PC-3 (cell line): ENCODE measurements around the gene MBD3L2B. TPM values are rescaled to one million over a fixed set of nuclear protein-coding genes. Genes with fewer than 3 reads are reported as not detected.
"Not testable (repeated sequence)": the region's sequence is repeated elsewhere in the genome, so short reads cannot be mapped to it uniquely, and the experiment has no call there.

Experiments
- ATAC-seq: fragments of 200-7000 bp; cut with Tn5 transposase; 2 replicates; pipeline ENCODE4 v1.9.1; 2020; ENCODE audit warnings: mild to moderate bottlenecking, moderate library complexity
- Bru-seq: library from RNA; stranded (reverse); fragments of 400-500 nt; gene quantifications from one replicate; lab custom pipeline; 2021; lab: Mats Ljungman, UMichigan
- BruChase-seq, 2 experiments: library from RNA; stranded (reverse); fragments of 400-500 nt; gene quantifications; one replicate each; lab custom pipeline; 2021; lab: Mats Ljungman, UMichigan
- BruUV-seq: library from RNA; stranded (reverse); fragments of 400-500 nt; replicated peaks from 2 replicates; lab custom pipeline; 2021; lab: Mats Ljungman, UMichigan
- CTCF ChIA-PET: fragments of 300-600 bp; sonication (Branson Sonifier 250); formaldehyde crosslinking; loops from one replicate; lab custom pipeline; 2022; ENCODE audit warnings: antibody characterized with exemption; lab: Charles Lee
- POLR2A ChIA-PET: fragments of 300-600 bp; sonication (Branson Sonifier 250); formaldehyde crosslinking; loops from one replicate; lab custom pipeline; 2022; ENCODE audit warnings: antibody characterized with exemption; ENCODE audit not compliant: unreplicated experiment; lab: Charles Lee
- DNase-seq: peaks from one replicate; pipeline ENCODE4 v3.0.0-alpha.2; 2015
- H2AFZ ChIP-seq: fragments of 300-600 bp; sonication (generic); 2 replicates; pipeline ENCODE4 v1.6.0; 2016; ENCODE audit warnings: antibody characterized with exemption, low read length
- H3F3A ChIP-seq: fragments of 300-600 bp; sonication (generic); one replicate; pipeline ENCODE4 v1.6.0; 2017; ENCODE audit warnings: antibody characterized with exemption, low read length, control low read depth, mild to moderate bottlenecking; ENCODE audit not compliant: unreplicated experiment
- H3K27ac ChIP-seq: fragments of 300-600 bp; sonication (generic); 2 replicates; pipeline ENCODE4 v1.5.1; 2016; ENCODE audit warnings: mild to moderate bottlenecking, low read length
- H3K27me3 ChIP-seq: fragments of 300-600 bp; sonication (generic); 2 replicates; pipeline ENCODE4 v1.6.1; 2016; ENCODE audit warnings: low read length, mixed read lengths
- H3K36me3 ChIP-seq: fragments of 300-600 bp; sonication (generic); 2 replicates; pipeline ENCODE4 v1.6.1; 2016; ENCODE audit warnings: low read depth, mixed run types, low read length, mixed read lengths
- H3K4me1 ChIP-seq: fragments of 300-600 bp; sonication (generic); 2 replicates; pipeline ENCODE4 v1.5.1; 2016; ENCODE audit warnings: low read length; ENCODE audit not compliant: insufficient read depth
- H3K4me2 ChIP-seq: fragments of 300-600 bp; sonication (generic); 2 replicates; pipeline ENCODE4 v1.6.0; 2016; ENCODE audit warnings: low read length
- H3K4me3 ChIP-seq: fragments of 300-600 bp; sonication (generic); 2 replicates; pipeline ENCODE4 v1.5.1; 2016; ENCODE audit warnings: mild to moderate bottlenecking, low read length, mixed read lengths
- H3K79me2 ChIP-seq: fragments of 300-600 bp; sonication (generic); 2 replicates; pipeline ENCODE4 v1.6.1; 2017; ENCODE audit warnings: low read length, mixed read lengths
- H3K9ac ChIP-seq: fragments of 300-600 bp; sonication (generic); 2 replicates; pipeline ENCODE4 v1.6.0; 2016; ENCODE audit warnings: mild to moderate bottlenecking, low read length
- H3K9me2 ChIP-seq: fragments of 300-600 bp; sonication (generic); replicated peaks from 2 replicates; pipeline ENCODE4 v1.6.1; 2016; ENCODE audit warnings: mixed run types, low read length, mixed read lengths
- H3K9me3 ChIP-seq: fragments of 300-600 bp; sonication (generic); 2 replicates; pipeline ENCODE4 v1.6.1; 2016; ENCODE audit warnings: low read length, mixed read lengths
- H4K20me1 ChIP-seq: fragments of 300-600 bp; sonication (generic); 2 replicates; pipeline ENCODE4 v1.6.1; 2016; ENCODE audit warnings: low read length, mixed read lengths
- EZH2 ChIP-seq: fragments of 300-600 bp; sonication (generic); IDR thresholded peaks from one replicate; pipeline ENCODE4 v1.6.1; 2017; ENCODE audit warnings: antibody characterized with exemption, mild to moderate bottlenecking, low read length; ENCODE audit not compliant: unreplicated experiment
- EZH2phosphoT487 ChIP-seq: fragments of 300-600 bp; sonication (generic); IDR thresholded peaks from 2 replicates; pipeline ENCODE4 v1.6.1; 2018; ENCODE audit warnings: mild to moderate bottlenecking, antibody characterized with exemption, low read length, borderline replicate concordance
- intact Hi-C: fragments of 100-400 bp; cut with micrococcal nuclease; formaldehyde crosslinking; loops from 2 replicates; pipeline ENCODE4 v1.9.0; 2023
- long read RNA-seq: library from polyadenylated mRNA; unstranded; transcript quantifications from one replicate; pipeline ENCODE4 v2.0.0, GENCODE V29; 2021; ENCODE audit not compliant: unreplicated experiment
- total RNA-seq: library from RNA; depleted of rRNA; stranded (reverse); fragments of >200 nt; gene quantifications from 2 replicates; pipeline ENCODE4 v1.2.3, GENCODE V29; 2014; rRNA removed
- TF ChIP-seq, protein P1 (sequence below): fragments of 300-600 bp; sonication (generic); conservative IDR thresholded peaks from 2 replicates; pipeline ENCODE4 v1.5.1; 2017; ENCODE audit warnings: antibody characterized with exemption, low read depth, mild to moderate bottlenecking, low read length

MBD3L2B gene
- total RNA-seq (not detected in 2 replicates), Bru-seq, nascent RNA (not detected), BruChase-seq, experiment 1, labeled RNA remaining after a 6-hour chase (not detected), BruChase-seq, experiment 2, labeled RNA remaining after a 2-hour chase (not detected)
- long read RNA-seq, result 0 reads

DNA sequence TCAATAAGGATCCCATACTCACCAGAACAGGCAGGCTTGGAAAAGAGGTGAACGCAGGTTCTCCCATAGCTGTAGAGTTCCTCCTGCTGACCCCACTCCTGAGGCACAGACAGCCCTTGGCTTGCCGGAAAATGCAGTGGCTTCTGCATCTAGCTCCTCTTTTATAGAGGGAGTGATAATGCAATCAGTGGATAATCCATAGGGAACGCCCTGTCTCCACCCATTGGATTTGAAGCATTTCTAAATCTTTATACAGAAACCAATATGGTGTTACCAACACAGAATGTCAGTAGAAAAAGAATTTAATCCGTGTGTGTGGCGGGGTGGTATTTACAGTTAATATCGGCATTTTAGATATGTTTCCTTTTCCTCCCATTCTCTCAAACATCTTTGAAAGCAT is at the start of gene MBD3L2B:
TSS of gene MBD3L2B (minus strand) at position 101 of the 400 bp plus-strand sequence. CDS start at position 67, 34 bp downstream.
- H3K9ac ChIP-seq, DNase-seq, BruUV-seq, H3K4me1 ChIP-seq, POLR2A ChIA-PET, H2AFZ ChIP-seq, ATAC-seq, H3K4me3 ChIP-seq, CTCF ChIA-PET, H3F3A ChIP-seq, H3K9me2 ChIP-seq, H3K4me2 ChIP-seq, H3K36me3 ChIP-seq, H3K9me3 ChIP-seq, intact Hi-C loops, H3K79me2 ChIP-seq, H4K20me1 ChIP-seq, H3K27ac ChIP-seq: not testable (repeated sequence)
- H3K27me3 ChIP-seq, result peaks cover 12% of the 10 kb centered on the region; the same call in 1 of the 2 replicates

DNA sequence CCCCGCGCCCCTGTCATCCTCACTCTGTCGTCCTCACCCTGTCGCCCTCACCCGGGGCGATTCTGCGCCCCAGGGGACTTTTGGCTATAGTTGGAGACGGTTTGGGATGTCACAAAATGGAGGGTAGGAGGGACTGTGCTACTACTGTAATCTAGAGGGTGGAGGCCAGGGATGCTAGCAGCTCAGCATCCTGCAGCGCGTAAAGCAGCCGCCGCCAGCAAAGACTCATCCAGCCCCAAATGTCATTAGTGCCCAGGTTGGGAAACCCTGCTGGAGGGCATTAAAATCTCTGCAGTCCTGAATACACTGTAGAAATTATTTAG is 48.6 kb upstream of the MBD3L2B start:
- DNase-seq (no peak), ATAC-seq (peak; percentile 7)
- no peaks in the 10 kb centered on the region for H3K27me3 ChIP-seq
- H3K79me2 ChIP-seq, result peaks cover 18% of the 10 kb centered on the region
- H3K9ac ChIP-seq, result peak overlapping the region; percentile 85
- H3K36me3 ChIP-seq, result peaks cover 28% of the 10 kb centered on the region
- peak overlapping the region; percentile 85 for H2AFZ ChIP-seq
- ChIA-PET CTCF (no interaction called here), POLR2A (interaction anchor here (0.6 to 1.2 kb wide), 3 partner anchors 29 to 175 kb away, joined by 11 to 28 read pairs (median 16); no protein-coding TSS in a partner anchor)
- intact Hi-C loops, result no loop called here
- peaks cover 6% of the 10 kb centered on the region; the same call in 1 of the 2 replicates for H3K4me1 ChIP-seq
- no peak for TF ChIP-seq EZH2phosphoT487
- TF ChIP-seq EZH2, result no peak
- TF ChIP-seq, protein P1, sequence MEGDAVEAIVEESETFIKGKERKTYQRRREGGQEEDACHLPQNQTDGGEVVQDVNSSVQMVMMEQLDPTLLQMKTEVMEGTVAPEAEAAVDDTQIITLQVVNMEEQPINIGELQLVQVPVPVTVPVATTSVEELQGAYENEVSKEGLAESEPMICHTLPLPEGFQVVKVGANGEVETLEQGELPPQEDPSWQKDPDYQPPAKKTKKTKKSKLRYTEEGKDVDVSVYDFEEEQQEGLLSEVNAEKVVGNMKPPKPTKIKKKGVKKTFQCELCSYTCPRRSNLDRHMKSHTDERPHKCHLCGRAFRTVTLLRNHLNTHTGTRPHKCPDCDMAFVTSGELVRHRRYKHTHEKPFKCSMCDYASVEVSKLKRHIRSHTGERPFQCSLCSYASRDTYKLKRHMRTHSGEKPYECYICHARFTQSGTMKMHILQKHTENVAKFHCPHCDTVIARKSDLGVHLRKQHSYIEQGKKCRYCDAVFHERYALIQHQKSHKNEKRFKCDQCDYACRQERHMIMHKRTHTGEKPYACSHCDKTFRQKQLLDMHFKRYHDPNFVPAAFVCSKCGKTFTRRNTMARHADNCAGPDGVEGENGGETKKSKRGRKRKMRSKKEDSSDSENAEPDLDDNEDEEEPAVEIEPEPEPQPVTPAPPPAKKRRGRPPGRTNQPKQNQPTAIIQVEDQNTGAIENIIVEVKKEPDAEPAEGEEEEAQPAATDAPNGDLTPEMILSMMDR, result no peak
- TSS peak; percentile 60 for BruUV-seq
- no peaks in the 10 kb centered on the region for H3F3A ChIP-seq
- no peaks in the 10 kb centered on the region for H4K20me1 ChIP-seq
- no peaks in the 10 kb centered on the region for H3K9me2 ChIP-seq
- no peaks in the 10 kb centered on the region for H3K9me3 ChIP-seq
- peak overlapping the region; percentile 95 for H3K4me2 ChIP-seq
- H3K4me3 ChIP-seq, result peak overlapping the region; percentile 96
- H3K27ac ChIP-seq, result peak overlapping the region; percentile 52; the same call in 1 of the 2 replicates

DNA sequence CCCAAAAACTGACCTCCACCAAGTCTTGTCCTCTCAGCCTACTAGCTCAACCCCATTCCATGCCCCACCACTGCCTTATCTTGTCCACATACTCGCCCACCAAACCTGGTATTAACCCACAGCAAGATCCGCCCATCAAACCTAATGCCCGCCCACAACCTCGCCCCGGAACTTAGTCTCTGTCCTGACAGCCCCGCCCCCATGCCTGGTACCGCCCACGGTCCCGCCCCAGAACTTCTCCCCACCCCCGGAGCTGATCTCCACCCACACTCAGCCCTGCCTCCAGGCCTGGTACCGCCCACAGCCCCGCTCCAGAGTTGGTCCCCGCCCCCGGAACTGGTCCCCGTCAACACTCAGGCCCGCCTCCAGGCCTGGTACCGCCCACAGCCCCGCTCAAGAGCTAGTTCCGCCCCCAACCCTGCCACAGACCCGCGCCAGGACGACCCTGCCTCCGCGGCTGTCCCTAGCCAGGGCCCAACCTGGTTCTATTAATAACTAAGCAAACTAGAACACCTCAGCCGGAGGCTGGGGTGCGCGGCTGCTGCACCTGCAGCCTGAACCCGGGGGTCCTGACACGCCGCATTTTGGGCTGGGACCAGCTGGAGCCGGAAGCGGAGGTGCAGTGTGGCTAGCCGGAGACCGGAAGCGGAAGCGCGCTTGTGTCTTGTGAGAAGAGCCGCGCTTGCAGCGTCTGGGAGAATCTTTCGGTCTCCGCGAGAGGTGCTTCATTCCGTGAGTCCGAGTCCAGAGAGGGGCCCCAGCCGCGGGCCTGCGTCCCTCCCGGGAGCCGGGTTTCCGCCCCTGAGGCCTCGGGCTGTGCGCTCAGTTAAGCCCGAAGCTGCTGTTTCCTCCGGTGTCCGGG is 48.0 kb upstream of the MBD3L2B start, which contains the start of gene ZNF557:
TSS of gene ZNF557 (plus strand) at position 662 of the 862 bp plus-strand sequence. CDS start 5,372 bp downstream, outside the sequence.
- Histone ChIP-seq H3K27me3 (no peaks in the 10 kb centered on the region), H3K9me3 (no peaks in the 10 kb centered on the region), H3K4me1 (peaks cover 6% of the 10 kb centered on the region; the same call in 1 of the 2 replicates), H3K9ac (peak within 1 kb of the TSS; percentile 85), H3K4me3 (peak within 1 kb of the TSS; percentile 96), H3K9me2 (no peaks in the 10 kb centered on the region), H3K79me2 (peaks cover 18% of the 10 kb centered on the region), H3K36me3 (peaks cover 24% of the 10 kb centered on the region), H4K20me1 (no peaks in the 10 kb centered on the region), H3K27ac (peak within 1 kb of the TSS; percentile 52), H3K4me2 (peak within 1 kb of the TSS; percentile 95), H2AFZ (peak within 1 kb of the TSS; percentile 85), H3F3A (no peaks in the 10 kb centered on the region)
- DNase-seq (peak; percentile 98), ATAC-seq (peak; percentile 99)
- CTCF ChIA-PET, result interaction anchor here (0.5 to 0.6 kb wide), 2 partner anchors 438 to 648 kb away, joined by 3 read pairs; no protein-coding TSS in a partner anchor
- POLR2A ChIA-PET, result interaction anchor here (0.5 to 1.2 kb wide), 7 partner anchors 30 to 730 kb away, joined by 3 to 28 read pairs (median 11); no protein-coding TSS in a partner anchor
- intact Hi-C loops, result no loop called here
- no TSS peak for BruUV-seq
- TF ChIP-seq, protein P1, result no peak
- no peak for TF ChIP-seq EZH2phosphoT487
- TF ChIP-seq EZH2, result no peak
